Mononuclear cell (primary cell): Measurements from ENCODE around the gene ADRM1. TPM values are rescaled to one million over a fixed set of nuclear protein-coding genes. Genes with fewer than 3 reads are reported as not detected.

Source experiments
- H3K27me3 ChIP-seq: 2 replicates; pipeline ENCODE4 v1.6.0; 2011; ENCODE audit warnings: low read length, control low read depth; ENCODE audit not compliant: insufficient read depth
- H3K4me1 ChIP-seq: 2 replicates; pipeline ENCODE4 v1.5.1; 2011; ENCODE audit warnings: mild to moderate bottlenecking, low read length, control low read depth; ENCODE audit not compliant: insufficient read depth
- H3K4me3 ChIP-seq: 2 replicates; pipeline ENCODE4 v1.5.1; 2011; ENCODE audit warnings: mild to moderate bottlenecking, low read length, moderate library complexity
- H3K9me3 ChIP-seq: 2 replicates; pipeline ENCODE4 v1.5.1; 2011; ENCODE audit warnings: low read depth, mild to moderate bottlenecking, control low read depth, low read length
- total RNA-seq: library from RNA; depleted of rRNA; stranded (reverse); fragments of >200 nt; gene quantifications from one replicate; pipeline ENCODE4 v1.2.3, GENCODE V29; 2012

Gene ADRM1
- total RNA-seq, 1 donor = 30.2 TPM

DNA sequence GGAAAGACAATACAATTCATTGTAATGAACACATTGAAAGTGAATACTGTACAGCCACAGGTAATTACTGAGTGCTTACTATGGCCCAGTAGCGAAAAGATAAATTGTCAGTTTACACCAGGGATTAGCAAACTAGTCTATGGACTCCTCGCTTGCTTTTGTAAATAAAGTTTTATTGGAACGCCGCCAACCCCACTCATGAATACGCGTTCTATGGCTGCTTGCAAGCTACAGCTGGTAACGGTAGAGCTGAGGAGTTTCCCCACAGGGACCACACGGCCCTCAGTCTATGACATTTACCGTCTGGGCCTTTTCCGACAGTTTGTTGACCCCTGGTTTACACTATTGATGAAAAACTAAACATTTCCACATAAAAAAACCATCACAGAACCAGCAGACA, 40.1 kb downstream of the ADRM1 start:
- Histone ChIP-seq H3K9me3 (no peaks in the 10 kb centered on the region), H3K4me1 (peaks cover 5% of the 10 kb centered on the region), H3K27me3 (no peaks in the 10 kb centered on the region), H3K4me3 (no peak overlapping the region)

DNA sequence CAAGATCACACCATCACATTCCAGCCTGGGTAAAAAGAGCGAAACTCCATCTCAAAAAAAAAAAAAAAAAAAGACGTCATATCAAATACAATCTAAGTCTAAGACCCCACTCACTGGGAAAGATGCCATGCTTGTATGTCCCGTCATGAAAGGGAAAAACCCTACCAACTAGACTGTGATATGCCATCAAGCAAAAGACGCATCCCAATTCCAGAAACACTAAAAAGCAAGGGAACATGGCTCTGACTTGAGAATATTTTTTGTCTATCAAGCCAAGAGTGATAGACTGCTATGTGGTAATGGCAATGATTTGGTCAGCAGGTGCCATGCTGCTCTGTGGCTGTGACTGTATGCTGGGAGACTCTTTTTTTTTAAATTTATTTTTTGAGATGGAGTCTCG, 41.3 kb downstream of the ADRM1 start:
- H3K27me3 ChIP-seq = no peaks in the 10 kb centered on the region

DNA sequence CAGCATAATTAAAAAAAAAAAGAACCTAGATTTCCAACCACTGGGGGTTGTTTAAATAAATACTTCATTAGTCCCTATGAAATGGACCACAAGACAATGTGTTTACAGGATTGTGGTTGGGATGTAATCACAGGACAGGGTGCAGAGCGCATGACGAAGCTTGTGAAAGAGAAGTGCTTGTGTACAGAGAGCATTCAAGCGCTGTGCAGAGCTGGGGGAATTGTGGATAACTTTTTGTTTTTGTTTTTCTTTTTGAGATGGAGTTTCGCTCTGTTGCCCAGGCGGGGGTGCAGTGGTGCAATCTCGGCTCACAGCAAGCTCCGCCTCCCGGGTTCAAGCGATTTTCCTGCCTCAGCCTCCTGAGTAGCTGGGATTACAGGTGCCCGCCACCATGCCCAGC, 42.0 kb downstream of the ADRM1 start:
- no peaks in the 10 kb centered on the region for H3K27me3 ChIP-seq
- H3K4me3 ChIP-seq = no peak overlapping the region
- H3K4me1 ChIP-seq = no peaks in the 10 kb centered on the region
- H3K9me3 ChIP-seq = no peaks in the 10 kb centered on the region

More for the DNA sequence above, 41.3 kb downstream of the ADRM1 start:
- H3K4me1 ChIP-seq = no peaks in the 10 kb centered on the region
- H3K9me3 ChIP-seq = no peaks in the 10 kb centered on the region
- H3K4me3 ChIP-seq = no peak overlapping the region

DNA sequence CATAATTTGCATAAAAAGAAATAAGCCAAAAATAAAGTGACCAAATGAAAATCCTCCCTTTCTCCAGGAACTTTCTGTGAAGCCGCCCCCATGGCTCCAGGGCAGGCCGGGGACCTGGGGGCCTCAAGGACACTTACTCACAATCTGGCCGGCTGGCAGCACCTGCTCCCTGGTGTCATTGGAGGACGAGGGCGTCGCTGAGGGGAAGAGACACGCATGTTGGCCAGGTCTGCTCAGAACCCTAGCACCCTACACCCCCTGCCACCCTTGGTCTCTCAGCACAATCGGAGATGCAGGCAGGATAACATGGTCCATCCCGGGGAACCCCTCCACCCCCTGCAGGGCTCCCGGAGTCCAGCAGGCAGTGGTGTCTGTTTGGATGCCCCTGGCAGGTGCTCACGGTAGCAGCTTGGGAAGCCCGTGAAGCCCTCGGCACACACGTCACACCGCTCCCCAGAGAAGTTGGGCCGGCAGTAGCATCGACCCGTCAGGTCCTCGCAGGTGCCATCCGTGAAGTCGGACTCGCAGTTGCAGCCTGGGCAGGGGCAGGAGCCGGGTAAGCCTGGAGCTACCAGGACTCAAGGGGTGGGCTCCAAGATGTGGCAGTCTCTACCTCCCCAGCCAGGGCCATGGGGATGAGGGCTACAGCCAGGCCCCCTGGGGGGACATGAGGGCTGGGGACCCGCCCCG, 43.0 kb downstream of the ADRM1 start:
- H3K9me3 ChIP-seq = no peaks in the 10 kb centered on the region
- no peaks in the 10 kb centered on the region for H3K27me3 ChIP-seq
- H3K4me1 ChIP-seq = no peaks in the 10 kb centered on the region
- no peak overlapping the region for H3K4me3 ChIP-seq

DNA sequence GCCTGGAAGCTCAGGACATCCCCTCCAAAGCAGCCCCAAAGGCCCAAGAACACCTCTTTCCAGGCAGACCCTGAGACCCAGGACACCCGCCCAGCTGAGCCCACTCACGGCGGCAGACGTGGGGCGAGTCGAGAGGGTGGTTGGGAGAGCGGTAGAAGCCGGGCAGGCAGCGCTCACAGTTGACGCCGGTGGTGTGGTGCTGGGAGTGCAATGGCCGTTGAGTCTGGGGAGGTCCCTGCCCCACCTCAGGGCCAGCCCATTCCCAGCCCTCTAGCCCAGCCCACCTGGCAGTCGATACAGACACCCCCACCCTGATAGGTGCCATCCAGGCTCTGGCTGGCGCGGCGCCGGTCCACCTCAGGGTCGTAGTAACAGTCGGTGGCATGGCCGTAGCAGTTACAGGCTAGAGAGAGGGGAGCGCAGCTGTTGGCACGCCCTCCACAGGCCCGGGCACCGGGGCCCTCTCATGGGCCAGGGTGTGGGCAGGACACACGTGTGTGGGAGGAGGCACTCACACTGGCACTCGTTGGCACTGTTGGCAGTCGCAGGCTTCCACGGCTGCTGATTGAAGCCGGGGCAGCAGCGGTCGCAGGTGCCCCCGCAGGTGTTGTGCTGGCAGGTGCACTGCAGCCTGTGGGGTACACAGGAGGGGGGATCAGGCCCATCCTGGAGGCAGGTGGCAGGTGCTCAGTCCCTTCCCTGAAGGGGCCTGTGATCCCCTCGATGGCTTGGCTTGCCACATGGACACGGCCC, 43.8 kb downstream of the ADRM1 start:
- Histone ChIP-seq H3K9me3 (no peaks in the 10 kb centered on the region), H3K27me3 (no peaks in the 10 kb centered on the region), H3K4me1 (no peaks in the 10 kb centered on the region), H3K4me3 (no peak overlapping the region)

DNA sequence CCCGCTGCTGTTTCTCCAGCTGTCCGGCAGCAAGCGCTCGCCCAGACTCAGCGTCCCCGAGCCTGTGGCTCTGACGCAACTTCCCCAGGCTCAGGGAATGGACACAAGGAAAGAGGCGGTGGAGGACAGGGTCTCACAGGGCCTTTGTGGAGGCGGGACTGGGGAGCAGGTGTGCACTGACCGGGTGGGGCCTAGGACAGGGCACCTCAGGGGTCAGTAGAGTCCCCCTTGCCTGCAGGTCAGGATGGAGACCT, 44.3 kb downstream of the ADRM1 start:
- Histone ChIP-seq H3K4me3 (no peak overlapping the region), H3K9me3 (no peaks in the 10 kb centered on the region), H3K4me1 (no peaks in the 10 kb centered on the region), H3K27me3 (no peaks in the 10 kb centered on the region)

DNA sequence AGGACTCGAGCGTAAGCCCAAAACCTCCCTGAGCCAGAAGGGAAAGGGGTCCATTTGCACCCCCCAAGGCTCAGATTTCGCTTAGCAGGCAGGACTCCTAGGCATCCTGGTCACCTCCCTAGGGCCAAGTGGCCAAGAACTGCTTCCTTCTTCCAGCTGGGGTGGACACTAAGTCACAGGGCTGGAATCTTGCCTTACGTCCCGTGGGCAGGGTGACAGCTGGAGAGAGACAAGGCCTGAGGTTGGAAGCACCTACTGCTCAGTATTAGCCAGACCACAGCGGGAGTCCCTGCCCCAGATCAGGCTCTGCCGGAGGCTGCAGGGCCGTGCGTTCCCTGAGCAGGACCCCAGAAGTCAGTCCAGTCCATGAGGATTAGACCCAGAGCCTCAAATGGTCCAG, 44.6 kb downstream of the ADRM1 start:
- Histone ChIP-seq H3K27me3 (no peaks in the 10 kb centered on the region), H3K4me1 (no peaks in the 10 kb centered on the region), H3K4me3 (no peak overlapping the region), H3K9me3 (no peaks in the 10 kb centered on the region)

DNA sequence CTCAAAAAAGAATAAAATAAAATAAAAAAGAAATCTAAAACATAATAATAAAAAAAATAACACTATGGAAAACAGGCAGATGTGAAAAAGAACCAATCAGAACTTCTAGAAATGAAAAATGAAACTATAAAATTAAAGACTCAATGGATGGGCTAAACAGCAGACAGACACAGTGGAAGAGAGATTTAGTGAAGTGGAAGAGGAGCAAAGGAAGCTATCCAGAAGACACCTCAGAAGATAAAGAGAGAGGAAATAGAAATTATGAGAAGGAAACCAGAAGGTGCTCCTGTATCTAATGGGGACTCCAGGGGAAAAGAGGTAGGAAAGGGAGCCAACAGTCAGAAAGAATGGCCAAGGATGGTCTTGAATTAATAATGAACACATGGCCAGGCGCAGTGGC, 45.8 kb downstream of the ADRM1 start:
- Histone ChIP-seq H3K4me1 (no peaks in the 10 kb centered on the region), H3K9me3 (no peaks in the 10 kb centered on the region), H3K4me3 (no peak overlapping the region)

DNA sequence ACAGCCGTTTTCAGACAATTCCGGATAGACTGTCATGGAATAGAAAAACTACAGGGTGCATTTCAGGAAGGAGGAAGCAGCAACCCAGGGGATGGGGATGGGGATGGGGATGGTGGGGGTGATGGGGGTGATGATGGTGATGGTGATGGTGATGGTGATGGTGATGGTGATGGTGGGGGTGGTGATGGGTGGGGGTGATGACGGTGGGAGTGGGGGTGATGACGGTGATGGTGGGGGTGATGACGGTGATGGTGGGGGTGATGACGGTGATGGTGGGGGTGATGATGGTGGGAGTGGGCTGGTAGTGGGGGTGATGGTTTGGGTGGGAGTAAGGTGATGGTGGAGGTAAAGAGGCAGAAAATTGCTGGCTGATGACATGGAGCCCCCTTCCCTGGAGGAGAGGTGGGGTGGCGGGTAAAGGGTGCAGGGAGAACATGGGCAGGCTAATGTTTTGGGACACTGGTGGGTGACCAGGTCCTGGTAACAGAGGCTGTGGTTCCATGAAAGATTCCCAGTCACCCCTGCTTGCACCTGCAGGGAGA, 46.8 kb downstream of the ADRM1 start:
- Histone ChIP-seq H3K9me3 (no peaks in the 10 kb centered on the region), H3K4me3 (no peak overlapping the region), H3K27me3 (no peaks in the 10 kb centered on the region), H3K4me1 (no peaks in the 10 kb centered on the region)

More for the DNA sequence above, 45.8 kb downstream of the ADRM1 start:
- H3K27me3 ChIP-seq = no peaks in the 10 kb centered on the region

DNA sequence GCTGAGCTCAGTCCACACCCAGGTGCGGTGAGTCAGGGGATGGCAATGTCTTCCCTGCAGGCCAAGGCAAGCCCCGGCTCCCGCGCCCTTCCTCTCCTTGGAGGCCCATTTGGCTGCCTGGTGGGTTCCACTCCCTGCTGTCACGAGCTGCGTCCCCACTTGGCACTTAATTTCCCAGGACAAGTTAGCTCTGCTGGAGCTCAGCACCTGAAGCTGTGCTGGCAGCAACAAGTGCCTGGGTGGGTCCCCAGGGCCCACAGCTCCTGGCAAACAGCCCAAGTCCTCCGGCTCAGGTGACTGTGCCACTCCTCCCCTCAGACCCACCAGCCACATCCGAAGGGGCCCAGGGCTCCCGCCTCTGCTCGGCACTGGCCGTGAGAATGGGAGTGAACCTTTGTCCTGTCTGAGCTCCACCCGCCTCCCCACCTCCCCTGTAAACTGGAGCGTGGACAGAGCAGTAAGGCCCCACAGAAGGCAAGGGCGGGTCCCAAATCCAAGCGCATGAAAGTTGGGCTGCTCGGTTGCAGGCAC, 47.4 kb downstream of the ADRM1 start:
- Histone ChIP-seq H3K4me3 (no peak overlapping the region), H3K27me3 (no peaks in the 10 kb centered on the region), H3K9me3 (no peaks in the 10 kb centered on the region), H3K4me1 (no peaks in the 10 kb centered on the region)

DNA sequence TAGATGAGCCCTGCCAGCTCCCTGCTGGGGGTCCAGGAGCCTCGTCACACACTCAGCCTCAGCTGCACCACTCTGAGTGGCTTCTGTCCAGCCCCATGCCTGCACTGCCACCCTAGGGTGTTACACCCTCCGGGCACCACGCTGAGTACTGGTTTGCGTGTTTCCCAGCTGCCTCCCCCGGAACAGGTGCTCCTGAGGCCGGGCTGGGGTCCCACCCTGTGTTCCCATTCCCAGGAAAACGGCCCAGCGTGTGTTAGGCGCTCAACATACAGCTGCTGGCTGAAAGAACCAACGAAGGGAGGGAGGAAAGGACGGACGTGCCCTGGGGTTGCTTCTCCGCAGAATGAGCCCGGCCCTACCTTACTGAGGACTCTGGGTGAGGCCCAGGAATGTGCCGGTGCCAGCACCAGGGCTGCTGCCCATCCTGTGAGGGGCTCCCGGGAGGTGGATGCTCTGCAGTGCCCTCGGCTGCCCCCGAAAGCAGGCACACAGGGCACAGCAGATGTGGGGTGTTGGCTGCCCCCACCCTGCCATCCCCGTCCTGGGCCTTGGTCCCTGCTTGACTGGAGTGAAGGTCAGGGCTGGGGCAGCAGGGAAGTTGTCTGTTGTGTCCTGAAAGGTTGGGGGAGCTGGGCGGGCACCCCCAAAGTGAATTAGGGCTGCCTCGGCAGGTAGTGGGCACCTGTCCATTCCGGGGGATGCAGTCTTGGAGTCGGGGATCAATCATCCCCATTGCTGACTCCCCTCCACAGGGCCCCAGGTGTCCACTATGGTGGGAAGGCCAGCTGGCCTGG, 48.0 kb downstream of the ADRM1 start:
- H3K4me3 ChIP-seq = no peak overlapping the region
- H3K4me1 ChIP-seq = no peaks in the 10 kb centered on the region
- H3K27me3 ChIP-seq = no peaks in the 10 kb centered on the region
- H3K9me3 ChIP-seq = no peaks in the 10 kb centered on the region

DNA sequence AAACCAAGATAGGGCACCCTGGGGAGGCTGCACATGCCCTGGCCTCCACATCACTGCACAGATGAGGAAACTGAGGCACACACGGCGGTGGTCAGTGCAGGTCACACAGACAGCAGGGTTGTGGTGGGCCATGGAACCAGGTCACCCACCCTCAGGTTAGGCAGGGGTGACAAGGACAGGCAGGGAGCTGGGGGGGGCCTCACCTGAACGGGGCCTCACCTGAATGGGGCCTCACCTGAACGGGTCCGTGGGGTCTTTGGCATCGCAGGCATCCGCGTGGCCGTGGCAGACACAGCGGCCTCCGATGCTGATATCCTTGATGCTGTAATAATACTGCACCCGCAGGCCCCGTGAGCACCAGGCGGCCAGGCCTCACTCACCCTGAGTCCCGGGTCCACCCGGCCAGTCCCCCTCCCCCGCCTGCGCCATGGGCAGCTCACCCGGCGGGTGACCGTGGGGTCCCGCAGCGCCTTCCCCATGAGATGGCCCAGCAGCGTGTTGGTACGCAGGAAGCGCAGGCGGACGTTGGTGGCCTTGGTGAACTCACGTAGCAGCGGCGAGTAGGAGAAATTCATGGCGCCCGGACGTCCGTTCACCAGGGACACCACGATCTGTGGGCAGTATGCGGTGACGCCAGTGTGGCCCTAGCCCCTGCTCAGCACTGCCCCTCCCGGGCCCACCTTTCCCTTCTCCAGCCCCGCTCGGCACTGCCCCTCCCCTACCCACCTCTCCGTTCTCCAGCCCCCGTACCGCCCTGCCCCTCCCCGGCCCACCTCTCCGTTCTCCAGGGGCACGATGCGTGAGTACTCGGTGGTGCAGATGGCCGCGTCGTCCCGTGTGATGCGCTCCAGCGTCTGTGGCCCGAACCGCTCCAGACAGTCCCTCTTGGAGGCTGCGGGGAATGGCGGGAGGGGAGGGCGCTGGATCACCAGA, 48.9 kb downstream of the ADRM1 start:
- Histone ChIP-seq H3K27me3 (no peaks in the 10 kb centered on the region), H3K4me1 (no peaks in the 10 kb centered on the region), H3K4me3 (no peak overlapping the region), H3K9me3 (no peaks in the 10 kb centered on the region)

DNA sequence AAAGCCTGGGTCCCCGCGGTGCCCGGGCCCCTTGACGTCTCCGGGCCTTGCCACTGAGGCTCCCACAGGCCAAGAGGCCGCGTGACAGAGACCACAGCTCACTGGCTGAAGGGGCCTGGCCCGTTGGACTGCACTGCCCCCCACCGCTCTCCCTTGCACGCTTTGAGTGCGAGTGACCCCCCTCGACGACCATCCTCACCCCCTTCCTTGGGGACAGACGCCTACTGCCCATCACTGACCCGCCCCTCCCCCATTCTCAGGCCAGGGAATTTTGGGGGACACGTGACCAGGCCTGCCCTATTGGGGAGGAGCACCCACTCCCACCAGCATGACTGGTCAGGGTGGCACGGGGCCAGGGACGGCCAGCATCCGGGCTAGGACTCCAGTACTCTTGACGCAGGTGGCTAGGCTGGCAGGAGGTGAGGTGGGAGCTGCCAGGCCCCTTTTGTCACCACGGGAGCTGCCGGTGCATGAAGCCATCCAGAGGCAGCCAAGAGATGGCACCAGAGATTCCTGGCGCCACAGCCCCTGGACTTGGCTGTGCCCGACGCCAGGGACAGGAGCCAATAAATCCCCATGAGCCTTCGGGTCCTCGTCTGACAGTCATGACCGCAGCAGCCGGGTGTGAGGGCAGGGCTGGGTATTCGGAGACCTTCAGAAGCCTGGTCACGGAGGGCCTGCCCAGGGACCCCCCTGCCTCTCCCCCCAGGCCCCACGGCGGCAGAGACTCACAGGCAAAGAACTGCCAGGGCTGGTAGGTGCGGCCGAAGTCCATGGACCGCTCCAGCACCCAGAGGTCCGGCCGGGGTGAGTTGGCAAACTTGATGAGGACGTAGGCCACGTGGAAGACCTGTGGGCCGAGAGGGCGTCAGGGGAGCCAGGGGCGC, 49.8 kb downstream of the ADRM1 start:
- Histone ChIP-seq H3K4me1 (no peaks in the 10 kb centered on the region), H3K27me3 (no peaks in the 10 kb centered on the region), H3K9me3 (no peaks in the 10 kb centered on the region), H3K4me3 (no peak overlapping the region)
